MM.1S (cell line): ENCODE data around the gene ZNF558.

Experiments used
- DNase-seq: peaks from one replicate; pipeline ENCODE4 v3.0.0-alpha.2; 2015
- H2AFZ ChIP-seq: fragments of 300-600 bp; sonication (generic); 2 replicates; pipeline ENCODE4 v1.6.0; 2016; ENCODE audit warnings: antibody characterized with exemption, low read length
- H3F3A ChIP-seq: fragments of 300-600 bp; sonication (generic); 2 replicates; pipeline ENCODE4 v1.6.1; 2016; ENCODE audit warnings: mild to moderate bottlenecking, antibody characterized with exemption, low read length, moderate library complexity, mixed read lengths; ENCODE audit not compliant: insufficient read depth
- H3K27ac ChIP-seq: fragments of 300-600 bp; sonication (generic); 2 replicates; pipeline ENCODE4 v1.5.1; 2016; ENCODE audit warnings: mild to moderate bottlenecking, low read length
- H3K27me3 ChIP-seq: fragments of 300-600 bp; sonication (generic); replicated peaks from 2 replicates; pipeline ENCODE4 v1.6.0; 2016; ENCODE audit warnings: low read length; ENCODE audit not compliant: insufficient read depth
- H3K36me3 ChIP-seq: fragments of 300-600 bp; sonication (generic); replicated peaks from 2 replicates; pipeline ENCODE4 v1.6.1; 2016; ENCODE audit warnings: mild to moderate bottlenecking, low read length, mixed read lengths; ENCODE audit not compliant: insufficient read depth
- H3K4me1 ChIP-seq: fragments of 300-600 bp; sonication (generic); 2 replicates; pipeline ENCODE4 v1.6.1; 2016; ENCODE audit warnings: low read length, mixed read lengths
- H3K4me2 ChIP-seq: fragments of 300-600 bp; sonication (generic); 2 replicates; pipeline ENCODE4 v1.6.0; 2016; ENCODE audit warnings: low read depth, low read length
- H3K4me3 ChIP-seq: fragments of 300-600 bp; sonication (generic); 2 replicates; pipeline ENCODE4 v1.5.1; 2016; ENCODE audit warnings: low read length, mixed read lengths
- H3K79me2 ChIP-seq: fragments of 300-600 bp; sonication (generic); 2 replicates; pipeline ENCODE4 v1.6.1; 2016; ENCODE audit warnings: mixed run types, low read length, mixed read lengths
- H3K9ac ChIP-seq: fragments of 300-600 bp; sonication (generic); 2 replicates; pipeline ENCODE4 v1.6.1; 2016; ENCODE audit warnings: low read length, mixed read lengths
- H3K9me2 ChIP-seq: fragments of 300-600 bp; sonication (generic); replicated peaks from 2 replicates; pipeline ENCODE4 v1.6.1; 2016; ENCODE audit warnings: mild to moderate bottlenecking, low read length, mixed read lengths; ENCODE audit not compliant: insufficient read depth
- H3K9me3 ChIP-seq: fragments of 300-600 bp; sonication (generic); replicated peaks from 2 replicates; pipeline ENCODE4 v1.6.1; 2016; ENCODE audit warnings: mild to moderate bottlenecking, low read length, mixed read lengths; ENCODE audit not compliant: insufficient read depth
- H4K20me1 ChIP-seq: fragments of 300-600 bp; sonication (generic); 2 replicates; pipeline ENCODE4 v1.6.1; 2016; ENCODE audit warnings: mild to moderate bottlenecking, low read length, moderate library complexity, mixed read lengths; ENCODE audit not compliant: insufficient read depth
- EZH2 ChIP-seq: fragments of 300-600 bp; sonication (generic); optimal IDR thresholded peaks from 2 replicates; pipeline ENCODE3; 2017; ENCODE audit warnings: low read depth, mild to moderate bottlenecking, antibody characterized with exemption, low read length, mixed read lengths
- EZH2phosphoT487 ChIP-seq: fragments of 300-600 bp; sonication (generic); IDR thresholded peaks from 2 replicates; pipeline ENCODE4 v1.6.1; 2018; ENCODE audit warnings: antibody characterized with exemption, low read length
- TF ChIP-seq, protein P1 (sequence below): fragments of 300-600 bp; sonication (generic); IDR thresholded peaks from 2 replicates; pipeline ENCODE4 v1.5.1; 2016; ENCODE audit warnings: antibody characterized with exemption, low read length, mixed read lengths

The ZNF558 gene

DNA sequence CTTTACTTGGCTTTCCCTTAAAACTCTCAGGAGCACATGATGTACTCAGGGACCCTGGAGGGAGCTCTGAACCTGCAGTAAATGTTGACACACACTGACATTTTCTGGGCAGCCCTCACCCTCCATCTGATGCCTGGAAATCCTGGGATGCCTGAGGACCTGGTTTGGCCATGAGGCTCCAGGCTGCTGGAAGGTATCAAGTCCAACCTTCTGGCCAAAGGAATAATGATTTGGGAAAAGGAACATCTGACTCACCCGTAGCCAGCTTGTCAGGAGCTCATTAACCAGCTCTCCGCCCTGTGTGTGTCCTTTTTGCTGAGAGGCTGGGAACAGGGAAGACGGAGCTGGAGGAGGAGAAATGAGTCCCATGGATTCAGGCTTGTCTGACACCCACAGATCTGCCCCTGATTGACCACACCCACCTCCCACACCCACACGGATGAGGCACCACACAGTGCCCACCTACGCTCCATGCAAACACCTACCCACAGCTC, 10.3 kb downstream of the ZNF558 start:
- Histone ChIP-seq H4K20me1 (no peaks in the 10 kb centered on the region), H3K36me3 (no peaks in the 10 kb centered on the region), H3K9me2 (no peaks in the 10 kb centered on the region), H3K79me2 (no peaks in the 10 kb centered on the region), H3K9ac (no peak overlapping the region), H3K27ac (no peak overlapping the region), H3K4me2 (no peak overlapping the region), H3F3A (no peaks in the 10 kb centered on the region), H3K27me3 (no peaks in the 10 kb centered on the region), H3K4me1 (no peaks in the 10 kb centered on the region), H3K4me3 (no peak overlapping the region), H3K9me3 (no peaks in the 10 kb centered on the region), H2AFZ (no peak overlapping the region)
- no peak for TF ChIP-seq EZH2phosphoT487
- no peak for TF ChIP-seq EZH2
- TF ChIP-seq, protein P1, sequence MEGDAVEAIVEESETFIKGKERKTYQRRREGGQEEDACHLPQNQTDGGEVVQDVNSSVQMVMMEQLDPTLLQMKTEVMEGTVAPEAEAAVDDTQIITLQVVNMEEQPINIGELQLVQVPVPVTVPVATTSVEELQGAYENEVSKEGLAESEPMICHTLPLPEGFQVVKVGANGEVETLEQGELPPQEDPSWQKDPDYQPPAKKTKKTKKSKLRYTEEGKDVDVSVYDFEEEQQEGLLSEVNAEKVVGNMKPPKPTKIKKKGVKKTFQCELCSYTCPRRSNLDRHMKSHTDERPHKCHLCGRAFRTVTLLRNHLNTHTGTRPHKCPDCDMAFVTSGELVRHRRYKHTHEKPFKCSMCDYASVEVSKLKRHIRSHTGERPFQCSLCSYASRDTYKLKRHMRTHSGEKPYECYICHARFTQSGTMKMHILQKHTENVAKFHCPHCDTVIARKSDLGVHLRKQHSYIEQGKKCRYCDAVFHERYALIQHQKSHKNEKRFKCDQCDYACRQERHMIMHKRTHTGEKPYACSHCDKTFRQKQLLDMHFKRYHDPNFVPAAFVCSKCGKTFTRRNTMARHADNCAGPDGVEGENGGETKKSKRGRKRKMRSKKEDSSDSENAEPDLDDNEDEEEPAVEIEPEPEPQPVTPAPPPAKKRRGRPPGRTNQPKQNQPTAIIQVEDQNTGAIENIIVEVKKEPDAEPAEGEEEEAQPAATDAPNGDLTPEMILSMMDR = no peak
- DNase-seq = no peak

- TF ChIP-seq, protein P1 = no peak
- no peak for TF ChIP-seq EZH2phosphoT487
- no peak for TF ChIP-seq EZH2
- no peaks in the 10 kb centered on the region for H3K9me3 ChIP-seq
Measured at GRCh38 chr19:8820234-8820633, 11.9 kb downstream of the ZNF558 start.

DNA sequence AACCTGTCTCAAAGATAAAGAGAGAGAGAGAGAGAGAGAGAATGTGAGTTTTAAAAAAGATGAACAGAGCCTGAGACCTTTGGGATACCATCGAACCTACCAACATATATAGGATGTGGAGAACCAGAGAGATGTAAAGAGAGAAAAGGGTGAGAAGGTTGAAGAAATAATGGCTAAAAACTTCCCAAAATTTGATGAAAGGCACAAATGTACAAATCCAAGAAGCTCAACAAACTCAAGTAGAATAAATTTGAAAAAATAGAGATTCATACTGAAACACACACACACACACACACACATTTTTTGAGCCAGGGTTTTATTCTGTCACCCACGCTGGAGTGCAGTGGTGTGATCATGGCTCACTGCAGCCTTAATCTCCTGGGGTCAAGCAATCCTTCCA, 16.3 kb downstream of the ZNF558 start:
- Histone ChIP-seq H3K9me2 (no peaks in the 10 kb centered on the region), H3K4me2 (no peak overlapping the region), H3K79me2 (no peaks in the 10 kb centered on the region), H3F3A (no peaks in the 10 kb centered on the region), H4K20me1 (no peaks in the 10 kb centered on the region), H3K27ac (no peak overlapping the region), H3K4me1 (no peaks in the 10 kb centered on the region), H3K36me3 (peaks cover 6% of the 10 kb centered on the region), H2AFZ (no peak overlapping the region), H3K9ac (no peak overlapping the region), H3K4me3 (no peak overlapping the region), H3K27me3 (no peaks in the 10 kb centered on the region), H3K9me3 (no peaks in the 10 kb centered on the region)
- TF ChIP-seq, protein P1 = no peak
- TF ChIP-seq EZH2phosphoT487 = no peak
- no peak for TF ChIP-seq EZH2
- DNase-seq = no peak

More at GRCh38 chr19:8820234-8820633, 11.9 kb downstream of the ZNF558 start:
- Histone ChIP-seq H3K79me2 (no peaks in the 10 kb centered on the region), H3K4me2 (no peak overlapping the region), H3K4me1 (no peaks in the 10 kb centered on the region), H3K36me3 (no peaks in the 10 kb centered on the region), H3K9ac (no peak overlapping the region), H4K20me1 (no peaks in the 10 kb centered on the region), H3K9me2 (no peaks in the 10 kb centered on the region), H3K27ac (no peak overlapping the region), H3F3A (no peaks in the 10 kb centered on the region), H2AFZ (no peak overlapping the region), H3K27me3 (no peaks in the 10 kb centered on the region), H3K4me3 (no peak overlapping the region)
- DNase-seq = no peak
